SU-DHL-6 (cell line): Measurements from ENCODE around the gene CPA4.

Experiments
- EZH2phosphoT487 ChIP-seq: fragments of 200-600 bp; sonication (generic), shearing (Covaris generic); conservative IDR thresholded peaks from 2 replicates; pipeline ENCODE4 v1.6.1; 2018; ENCODE audit warnings: mild to moderate bottlenecking, antibody characterized with exemption, low read length, moderate library complexity, mixed read lengths
- TF ChIP-seq, protein P1 (sequence below): fragments of 200-600 bp; sonication (generic); IDR thresholded peaks from one replicate; pipeline ENCODE4 v1.5.1; 2017; ENCODE audit warnings: antibody characterized with exemption, mild to moderate bottlenecking, low read length, moderate library complexity; ENCODE audit not compliant: insufficient read depth, poor library complexity, severe bottlenecking

DNA sequence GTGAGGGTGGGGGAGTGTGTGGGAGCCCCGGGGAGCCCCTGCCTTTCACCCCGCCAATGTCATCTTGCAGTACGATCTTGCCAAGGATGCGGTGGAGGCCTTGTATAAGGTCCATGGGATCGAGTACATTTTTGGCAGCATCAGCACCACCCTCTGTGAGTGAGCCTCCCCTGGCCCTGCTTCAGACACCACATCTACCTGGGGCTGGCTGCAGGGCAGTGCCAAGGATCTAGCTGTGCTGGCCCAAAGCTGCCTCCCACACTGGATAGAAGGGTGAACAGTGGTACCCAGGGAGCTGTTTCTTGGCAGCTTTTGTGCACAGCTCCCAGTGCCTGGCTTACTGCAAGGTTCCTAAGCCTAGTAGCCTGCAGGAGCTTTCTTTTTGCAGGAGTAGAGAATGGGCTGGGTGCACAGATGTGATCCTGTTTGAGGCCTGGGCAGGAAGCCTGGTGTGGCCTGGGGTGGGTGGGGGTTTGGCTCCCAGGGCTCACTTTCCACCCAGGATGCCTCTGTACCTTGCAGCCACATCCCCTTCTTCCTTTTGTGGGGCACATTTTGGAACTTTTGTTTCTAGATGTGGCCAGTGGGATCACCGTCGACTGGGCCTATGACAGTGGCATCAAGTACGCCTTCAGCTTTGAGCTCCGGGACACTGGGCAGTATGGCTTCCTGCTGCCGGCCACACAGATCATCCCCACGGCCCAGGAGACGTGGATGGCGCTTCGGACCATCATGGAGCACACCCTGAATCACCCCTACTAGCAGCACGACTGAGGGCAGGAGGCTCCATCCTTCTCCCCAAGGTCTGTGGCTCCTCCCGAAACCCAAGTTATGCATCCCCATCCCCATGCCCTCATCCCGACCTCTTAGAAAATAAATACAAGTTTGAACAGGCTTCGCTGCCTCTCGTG, 75.1 kb downstream of the CPA4 start:
- TF ChIP-seq, protein P1, sequence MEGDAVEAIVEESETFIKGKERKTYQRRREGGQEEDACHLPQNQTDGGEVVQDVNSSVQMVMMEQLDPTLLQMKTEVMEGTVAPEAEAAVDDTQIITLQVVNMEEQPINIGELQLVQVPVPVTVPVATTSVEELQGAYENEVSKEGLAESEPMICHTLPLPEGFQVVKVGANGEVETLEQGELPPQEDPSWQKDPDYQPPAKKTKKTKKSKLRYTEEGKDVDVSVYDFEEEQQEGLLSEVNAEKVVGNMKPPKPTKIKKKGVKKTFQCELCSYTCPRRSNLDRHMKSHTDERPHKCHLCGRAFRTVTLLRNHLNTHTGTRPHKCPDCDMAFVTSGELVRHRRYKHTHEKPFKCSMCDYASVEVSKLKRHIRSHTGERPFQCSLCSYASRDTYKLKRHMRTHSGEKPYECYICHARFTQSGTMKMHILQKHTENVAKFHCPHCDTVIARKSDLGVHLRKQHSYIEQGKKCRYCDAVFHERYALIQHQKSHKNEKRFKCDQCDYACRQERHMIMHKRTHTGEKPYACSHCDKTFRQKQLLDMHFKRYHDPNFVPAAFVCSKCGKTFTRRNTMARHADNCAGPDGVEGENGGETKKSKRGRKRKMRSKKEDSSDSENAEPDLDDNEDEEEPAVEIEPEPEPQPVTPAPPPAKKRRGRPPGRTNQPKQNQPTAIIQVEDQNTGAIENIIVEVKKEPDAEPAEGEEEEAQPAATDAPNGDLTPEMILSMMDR: no peak
- no peak for TF ChIP-seq EZH2phosphoT487
